Stimulated activated CD4-positive, alpha-beta T cell treated with anti-CD3 and anti-CD28 coated beads, Interleukin-15, amount 100 ng/mL, for 24 hours (primary cell): Measurements from ENCODE around the gene CCNH.

Experiments used
- DNase-seq: peaks from one replicate; pipeline ENCODE4 v3.0.0-alpha.2; 2020

Gene CCNH

GRCh38 chr5:87401626-87402025 is 11.1 kb downstream of the CCNH start:
- DNase-seq: no peak

DNA sequence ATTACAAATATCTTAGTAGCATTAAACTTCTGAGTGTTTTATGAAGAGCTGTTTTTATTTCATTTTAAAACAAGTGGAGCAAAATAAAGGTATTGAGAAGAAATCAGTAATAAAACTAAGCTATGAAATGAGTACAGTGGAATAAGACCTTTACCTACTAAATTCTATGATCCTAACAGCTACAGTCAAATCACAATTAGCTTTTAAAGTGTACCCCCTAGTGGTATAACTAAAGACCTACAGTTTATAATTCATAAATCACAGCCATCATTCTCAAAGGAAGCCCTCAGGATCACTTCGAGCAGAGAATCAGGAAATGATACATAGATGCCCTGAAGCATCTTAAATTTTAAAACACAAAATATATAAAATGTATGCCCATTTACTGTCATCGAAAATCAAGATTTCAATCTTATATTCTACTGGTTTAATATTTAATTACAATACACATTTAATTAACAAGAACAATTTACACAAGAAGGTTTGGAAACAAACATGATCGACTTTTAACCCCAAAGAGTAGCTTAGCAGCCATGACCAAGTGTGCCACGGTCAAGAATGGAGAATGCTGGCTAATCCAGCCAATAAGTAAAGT is 12.3 kb downstream of the CCNH start:
- no peak for DNase-seq

DNA sequence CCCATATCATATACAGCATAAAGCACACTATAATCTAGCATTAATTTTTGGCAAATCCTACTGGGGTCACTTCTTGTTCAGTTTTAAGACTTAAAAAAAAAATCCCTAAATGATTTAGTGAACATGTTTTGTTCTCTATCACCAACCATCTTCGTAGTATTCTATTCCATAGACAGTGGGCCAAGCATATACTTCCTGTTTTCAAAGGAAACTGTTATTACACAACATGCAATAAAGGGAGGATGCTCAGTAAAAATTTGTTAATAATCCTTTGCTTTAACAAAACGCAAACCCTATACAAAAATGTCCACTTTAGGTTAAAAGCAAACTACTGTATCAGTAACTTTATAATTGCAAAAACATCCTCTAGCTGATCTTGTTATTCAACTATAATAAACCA is 13.0 kb downstream of the CCNH start:
- DNase-seq: no peak

- no peak for DNase-seq
Measured at GRCh38 chr5:87398981-87399614, 13.6 kb downstream of the CCNH start.

- DNase-seq: no peak
Measured at GRCh38 chr5:87394411-87395165, 18.1 kb downstream of the CCNH start.

DNA sequence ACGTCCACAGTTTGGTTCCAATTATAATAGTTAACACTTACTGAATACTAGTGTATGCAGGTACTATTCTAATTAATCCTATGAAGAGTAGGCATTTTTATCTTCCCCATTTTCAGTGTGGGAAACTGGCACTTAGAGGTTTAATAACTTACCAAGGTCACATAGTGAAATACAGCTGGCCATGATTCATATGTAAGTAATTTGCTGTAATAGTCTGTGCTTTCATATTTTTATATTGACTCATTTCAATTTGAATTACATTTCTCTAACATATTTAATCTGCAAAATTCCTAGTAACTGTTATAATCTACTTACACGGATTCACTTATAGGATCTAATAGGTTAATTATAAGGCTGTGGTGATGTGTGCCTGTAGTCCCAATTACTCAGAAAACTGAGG is 19.4 kb downstream of the CCNH start:
- DNase-seq: no peak

DNA sequence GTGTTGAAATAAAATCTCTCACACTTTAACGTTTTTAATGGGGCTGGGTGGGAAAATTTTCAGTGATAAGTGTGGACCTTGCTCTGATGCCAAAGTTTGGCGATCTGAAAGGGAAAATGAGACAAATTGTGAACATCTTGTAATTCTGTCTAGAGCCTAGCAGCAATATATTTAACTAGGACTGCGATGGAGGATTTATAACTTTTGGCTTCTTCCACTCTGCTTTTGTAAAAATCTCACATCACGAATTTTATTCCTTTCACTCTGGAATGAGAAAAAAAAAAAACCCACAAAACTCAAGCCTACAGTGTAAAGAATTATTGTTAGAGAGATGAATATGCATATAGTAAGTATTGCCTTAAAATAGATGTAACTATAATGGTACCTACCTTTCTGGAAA is 19.9 kb downstream of the CCNH start:
- no peak for DNase-seq

GRCh38 chr5:87392170-87392569 is 20.6 kb downstream of the CCNH start:
- DNase-seq: no peak

GRCh38 chr5:87390576-87391199 is 22.0 kb downstream of the CCNH start:
- no peak for DNase-seq

- DNase-seq: no peak
Measured at GRCh38 chr5:87390075-87390474, 22.7 kb downstream of the CCNH start.

- DNase-seq: no peak
Measured at GRCh38 chr5:87389296-87390034, 23.3 kb downstream of the CCNH start.

DNA sequence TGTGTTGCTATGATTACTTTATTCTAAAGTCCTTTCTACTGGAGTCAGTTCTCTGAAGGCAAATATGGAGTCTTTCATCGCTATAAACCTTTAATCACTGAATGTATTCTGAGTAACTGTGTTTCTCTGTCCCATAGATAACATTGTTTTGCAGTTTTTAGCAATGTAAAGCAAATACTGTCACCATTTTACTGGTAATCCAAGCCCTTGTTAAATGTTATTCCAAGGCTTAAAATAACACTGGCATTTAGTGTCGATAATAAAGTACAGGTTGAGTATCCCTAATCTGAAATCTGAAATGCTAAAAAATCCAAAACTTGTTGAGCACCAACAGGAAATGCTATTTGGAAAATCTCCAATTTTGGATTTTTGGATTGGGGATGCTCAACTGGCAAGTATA is 24.6 kb downstream of the CCNH start:
- DNase-seq: no peak

DNA sequence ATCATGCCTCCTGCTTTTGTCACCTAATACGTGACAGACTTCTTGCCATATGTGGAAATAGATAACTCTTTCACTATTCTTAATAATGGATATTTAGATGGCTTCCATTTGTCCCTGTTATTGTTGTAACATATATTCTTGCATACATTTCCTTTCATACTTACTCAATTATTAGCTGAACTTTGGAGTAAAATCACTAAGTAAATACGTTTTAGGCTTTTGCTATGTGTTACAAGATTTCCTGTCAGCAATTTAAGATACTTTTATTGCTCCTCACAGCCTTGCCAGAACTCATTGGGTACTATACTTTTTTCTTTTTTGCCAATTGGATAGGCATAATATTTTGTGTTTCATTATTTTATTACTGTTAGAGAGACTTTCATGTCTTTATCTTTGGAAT is 26.9 kb downstream of the CCNH start:
- DNase-seq: no peak

GRCh38 chr5:87383216-87383615 is 29.5 kb downstream of the CCNH start:
- no peak for DNase-seq

DNA sequence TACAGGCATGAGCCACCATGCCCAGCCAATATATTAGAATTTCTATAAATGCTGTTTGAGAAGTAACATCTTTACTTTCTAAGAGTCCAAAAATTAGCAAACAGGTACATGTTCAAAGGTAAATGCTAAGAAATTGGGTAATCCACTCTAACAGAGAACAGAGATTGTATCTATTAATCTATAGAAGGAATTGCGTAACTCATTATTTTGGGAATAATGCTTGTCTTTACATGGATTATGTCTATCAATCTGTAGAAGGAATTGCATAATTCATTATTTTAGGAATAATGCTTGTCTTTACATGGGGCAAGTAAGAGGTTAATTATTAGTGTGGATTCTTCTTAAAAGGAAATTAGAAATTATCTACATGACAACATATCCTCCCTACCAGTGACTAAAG is 30.5 kb downstream of the CCNH start:
- no peak for DNase-seq

GRCh38 chr5:87372705-87373104 is 40.0 kb downstream of the CCNH start:
- DNase-seq: no peak

DNA sequence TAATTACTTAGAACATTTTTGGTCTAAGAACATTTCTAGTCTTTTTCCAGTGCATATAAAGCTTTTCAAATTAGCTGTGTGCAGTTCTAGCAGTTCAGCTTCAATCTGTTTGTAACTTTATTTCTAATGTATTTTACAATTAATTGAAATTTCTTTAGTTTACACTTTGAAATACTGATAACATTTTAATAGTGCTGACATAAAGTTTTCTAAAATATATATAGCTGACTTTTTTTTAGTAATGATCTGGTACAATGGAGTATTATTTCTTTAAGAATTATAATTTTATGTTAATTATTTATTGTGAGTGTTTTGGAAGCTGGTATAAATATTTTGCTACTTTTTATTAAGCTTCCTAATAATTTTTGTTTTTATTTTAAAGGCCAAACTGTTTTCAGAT is 43.3 kb downstream of the CCNH start:
- no peak for DNase-seq

DNA sequence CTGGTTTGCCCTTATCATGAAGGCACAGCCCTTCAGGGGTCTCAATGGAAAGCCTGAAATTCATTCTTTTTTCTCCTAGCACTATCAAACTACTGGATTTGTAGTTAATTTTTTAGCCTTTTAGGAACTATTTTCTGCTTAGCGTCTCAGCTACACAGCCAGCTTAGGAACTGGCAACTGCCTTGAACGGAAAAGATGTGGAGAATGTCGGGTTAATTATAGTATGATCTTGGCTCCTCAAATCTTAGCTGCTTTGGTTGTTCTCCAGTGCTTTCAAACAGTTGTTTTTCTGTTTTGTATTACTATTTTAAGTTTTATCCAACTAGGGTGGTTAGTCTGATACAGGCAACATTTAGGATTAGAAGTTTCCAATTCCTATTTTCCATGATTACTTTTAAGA is 44.1 kb downstream of the CCNH start:
- DNase-seq: no peak

GRCh38 chr5:87367243-87367642 is 45.5 kb downstream of the CCNH start:
- DNase-seq: no peak

- no peak for DNase-seq
Measured at GRCh38 chr5:87361536-87362213, 51.1 kb downstream of the CCNH start.

- no peak for DNase-seq
Measured at GRCh38 chr5:87361031-87361445, 51.7 kb downstream of the CCNH start.

- no peak for DNase-seq
Measured at GRCh38 chr5:87360132-87360531, 52.6 kb downstream of the CCNH start.

DNA sequence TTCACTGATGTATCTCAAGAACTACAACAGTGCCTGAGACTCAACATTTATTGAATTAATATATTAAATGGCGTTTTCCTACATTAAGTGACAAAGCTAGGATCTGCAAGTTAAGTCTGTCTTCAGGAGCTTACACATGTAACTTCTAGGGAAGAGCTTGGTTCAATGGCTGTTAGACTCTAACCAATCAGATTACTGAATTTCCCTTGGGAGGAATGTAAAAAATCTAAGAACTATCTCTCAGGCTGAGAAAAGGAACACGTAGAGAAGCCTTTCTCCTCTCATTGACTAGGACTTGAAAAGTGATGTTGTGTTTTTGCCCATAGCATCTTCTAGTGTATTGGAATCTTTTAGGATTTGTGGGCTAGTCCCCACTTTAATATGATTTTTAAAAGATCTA is 53.6 kb downstream of the CCNH start:
- DNase-seq: no peak
